ENCODE measurements around the gene FBF1. TPM values are rescaled to one million over a fixed set of nuclear protein-coding genes. Genes with fewer than 3 reads are reported as not detected.

FBF1 gene
- total RNA-seq, 4 donors from 2014 or later = 41.7 to 49.7 (median 43.4) TPM

- TF ChIP-seq POLR2A (IDR thresholded peaks at IDR 0.05) (no peak), CTCF (IDR thresholded peaks at IDR 0.05) (no peak)
- no peak overlapping the region for H3K27ac ChIP-seq
- H3K36me3 ChIP-seq = peaks cover 29 to 35% of the 10 kb centered on the region in 2 donors
- DNase-seq = no peak
- intact Hi-C loops (cut with DNase I) = no loop called here
- no peak overlapping the region for H3K4me3 ChIP-seq (replicated peaks in 1 of 3)
- WGBS, 2 donors = 93 to 94% methylated on average over 6 of the region's 6 CpGs
- no peaks in the 10 kb centered on the region for H3K9me3 ChIP-seq
- no peaks in the 10 kb centered on the region for H3K27me3 ChIP-seq
- H3K4me1 ChIP-seq = peaks cover 14 to 16% of the 10 kb centered on the region in 2 donors
Measured at GRCh38 chr17:75902406-75902805, 38.4 kb downstream of the FBF1 start.

GRCh38 chr17:75901727-75902126, 39.1 kb downstream of the FBF1 start:
- WGBS, 2 donors = 93% methylated on average over 15 to 18 of the region's 18 CpGs
- Histone ChIP-seq H3K9me3 (no peaks in the 10 kb centered on the region), H3K36me3 (peaks cover 29 to 35% of the 10 kb centered on the region in 2 donors), H3K27ac (no peak overlapping the region), H3K4me3 (replicated peaks in 1 of 3) (no peak overlapping the region), H3K4me1 (peaks cover 14 to 21% of the 10 kb centered on the region in 2 donors), H3K27me3 (no peaks in the 10 kb centered on the region)
- TF ChIP-seq CTCF (IDR thresholded peaks at IDR 0.05) (no peak), POLR2A (IDR thresholded peaks at IDR 0.05) (no peak)
- intact Hi-C loops (cut with DNase I) = no loop called here
- DNase-seq = no peak

- Histone ChIP-seq H3K27me3 (no peaks in the 10 kb centered on the region), H3K4me3 (replicated peaks in 1 of 3) (no peak overlapping the region), H3K4me1 (peaks cover 15 to 21% of the 10 kb centered on the region in 2 donors), H3K36me3 (peaks cover 29 to 35% of the 10 kb centered on the region in 2 donors), H3K27ac (no peak overlapping the region), H3K9me3 (no peaks in the 10 kb centered on the region)
- no peak for DNase-seq
- no peak for TF ChIP-seq POLR2A (IDR thresholded peaks at IDR 0.05)
- TF ChIP-seq CTCF (IDR thresholded peaks at IDR 0.05) = no peak
- intact Hi-C loops (cut with DNase I) = no loop called here
- WGBS, 2 donors = 84 to 97% methylated on average over 11 to 12 of the region's 13 CpGs
Measured at GRCh38 chr17:75900691-75901533, 39.9 kb downstream of the FBF1 start.

GRCh38 chr17:75899767-75900468, 40.9 kb downstream of the FBF1 start:
- intact Hi-C loops (cut with DNase I) = no loop called here
- Histone ChIP-seq H3K27me3 (no peaks in the 10 kb centered on the region), H3K4me1 (peaks cover 17 to 22% of the 10 kb centered on the region in 2 donors), H3K4me3 (replicated peaks in 1 of 3) (no peak overlapping the region), H3K9me3 (no peaks in the 10 kb centered on the region), H3K36me3 (peaks cover 29 to 35% of the 10 kb centered on the region in 2 donors), H3K27ac (no peak overlapping the region)
- WGBS, 2 donors = 90 to 98% methylated on average over 9 to 19 of the region's 23 CpGs
- DNase-seq = no peak
- TF ChIP-seq POLR2A (IDR thresholded peaks at IDR 0.05) (no peak), CTCF (IDR thresholded peaks at IDR 0.05) (no peak)

GRCh38 chr17:75899353-75899752, 41.5 kb downstream of the FBF1 start:
- WGBS, 2 donors = 87 to 95% methylated on average over 12 to 13 of the region's 13 CpGs
- no peaks in the 10 kb centered on the region for H3K27me3 ChIP-seq
- TF ChIP-seq CTCF (IDR thresholded peaks at IDR 0.05) (no peak), POLR2A (IDR thresholded peaks at IDR 0.05) (no peak)
- H3K36me3 ChIP-seq = peaks cover 29 to 35% of the 10 kb centered on the region in 2 donors
- H3K4me1 ChIP-seq = peaks cover 17 to 28% of the 10 kb centered on the region in 2 donors
- no peak overlapping the region for H3K27ac ChIP-seq
- H3K4me3 ChIP-seq (replicated peaks in 1 of 3) = no peak overlapping the region
- H3K9me3 ChIP-seq = no peaks in the 10 kb centered on the region
- intact Hi-C loops (cut with DNase I) = no loop called here
- no peak for DNase-seq

Measured in thyroid gland (tissue), 4 donors.